HG02610 (cell line): ENCODE measurements around the gene MRPS34.
"Not testable (repeated sequence)": the region's sequence is repeated elsewhere in the genome, so short reads cannot be mapped to it uniquely, and the experiment has no call there.

Experiments
- ATAC-seq: cut with Tn5 transposase; IDR thresholded peaks from one replicate; pipeline ENCODE4 v1.9.1; 2021; ENCODE audit warnings: mild to moderate bottlenecking, moderate library complexity; ENCODE audit not compliant: unreplicated experiment

Gene MRPS34

GRCh38 chr16:1757714-1758461, 15.0 kb downstream of the MRPS34 start:
- no peak for ATAC-seq

GRCh38 chr16:1754204-1754603, 18.7 kb downstream of the MRPS34 start:
- ATAC-seq = no peak

- ATAC-seq = no peak
These were observed 20.1 kb downstream of the MRPS34 start for GRCh38 chr16:1752853-1753252.

DNA sequence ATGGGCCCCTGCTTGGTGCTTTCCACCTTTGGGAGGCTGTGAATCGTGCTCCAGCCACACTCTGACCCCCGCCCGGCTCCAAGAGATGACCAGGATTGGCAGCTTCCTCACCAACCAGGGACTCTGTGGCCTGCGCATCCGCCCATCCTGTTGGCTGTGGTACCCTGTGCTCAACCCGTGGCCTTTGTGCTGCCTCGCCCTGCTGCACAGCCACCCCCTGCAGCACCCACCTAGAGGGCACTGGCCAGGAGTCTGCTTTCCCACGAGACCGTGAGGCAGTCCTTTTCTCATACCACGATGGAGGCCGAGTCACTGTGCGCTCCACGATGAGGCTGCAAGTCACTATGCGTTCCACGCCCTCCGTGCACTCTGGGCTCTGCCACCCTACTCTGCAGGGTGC, 21.0 kb downstream of the MRPS34 start:
- no peak for ATAC-seq

DNA sequence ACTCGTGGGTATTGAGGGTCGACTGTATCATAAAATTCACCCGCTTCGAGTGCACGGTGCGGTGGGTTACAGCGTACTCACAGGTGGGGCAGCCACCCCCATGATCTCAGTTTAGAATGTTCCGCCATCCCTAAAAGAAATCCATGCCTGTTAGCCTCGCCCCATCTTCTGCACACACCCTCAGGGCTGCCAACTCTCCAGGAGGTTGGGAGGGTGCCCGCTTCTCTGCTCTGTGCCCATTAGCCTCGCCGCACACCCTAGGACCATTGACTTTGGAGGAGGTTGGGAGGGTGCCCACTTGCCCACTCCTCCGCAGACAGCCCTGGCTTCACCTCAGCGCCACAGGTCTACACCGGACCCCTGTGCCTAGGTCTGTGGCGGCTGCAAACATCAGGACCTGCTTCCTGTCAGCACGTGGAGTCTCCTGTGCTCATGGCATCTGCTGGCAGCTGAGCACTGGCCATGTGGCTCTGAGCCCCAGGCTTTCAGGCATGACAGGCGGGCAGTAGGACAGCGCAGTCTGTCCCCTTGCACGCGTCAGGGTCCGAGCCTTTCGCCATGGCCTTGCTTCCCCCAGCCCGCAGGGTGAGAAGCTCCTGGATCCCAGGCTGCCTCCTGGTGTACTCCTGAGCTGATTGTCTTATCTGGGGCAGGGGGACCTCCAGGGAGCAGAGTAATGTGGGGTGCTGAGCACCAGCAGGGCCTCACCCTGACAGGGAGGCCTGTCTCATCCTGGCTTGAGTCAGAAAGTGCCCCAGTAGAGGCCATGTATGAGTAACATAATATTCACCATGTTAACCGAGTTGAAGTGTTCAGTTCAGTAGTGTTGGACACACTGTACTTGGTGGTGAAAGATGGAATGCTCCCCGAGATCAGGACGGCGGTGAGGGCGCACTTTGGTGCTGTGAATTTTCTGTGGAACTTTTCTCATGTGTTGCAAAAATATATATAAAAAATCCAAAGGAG, 23.5 kb downstream of the MRPS34 start:
- no peak for ATAC-seq

GRCh38 chr16:1747934-1748333, 25.0 kb downstream of the MRPS34 start:
- ATAC-seq = no peak

DNA sequence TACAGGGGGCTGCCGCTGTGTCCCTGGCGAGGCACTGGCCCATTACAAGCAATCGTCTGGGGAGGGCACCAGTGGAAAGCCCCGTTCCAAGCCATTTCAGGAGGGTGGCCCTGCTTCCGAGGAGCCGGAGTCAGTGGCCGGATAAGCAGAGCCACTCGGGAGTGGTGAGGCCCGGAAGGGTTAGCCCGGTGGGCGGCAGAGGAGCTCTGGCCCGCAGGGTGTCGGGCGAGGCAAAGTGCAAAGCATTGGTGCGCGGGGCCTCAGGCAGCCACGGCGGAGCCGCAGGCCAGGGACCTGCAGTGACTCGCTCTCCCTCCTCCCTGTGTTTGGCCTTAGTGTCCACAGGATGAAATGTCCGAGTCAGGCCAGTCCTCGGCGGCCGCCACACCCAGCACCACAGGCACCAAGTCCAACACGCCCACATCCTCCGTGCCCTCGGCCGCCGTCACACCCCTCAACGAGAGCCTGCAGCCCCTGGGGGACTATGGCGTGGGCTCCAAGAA, 26.2 kb downstream of the MRPS34 start:
- ATAC-seq = no peak

GRCh38 chr16:1745900-1746692, 26.8 kb downstream of the MRPS34 start:
- ATAC-seq = no peak

DNA sequence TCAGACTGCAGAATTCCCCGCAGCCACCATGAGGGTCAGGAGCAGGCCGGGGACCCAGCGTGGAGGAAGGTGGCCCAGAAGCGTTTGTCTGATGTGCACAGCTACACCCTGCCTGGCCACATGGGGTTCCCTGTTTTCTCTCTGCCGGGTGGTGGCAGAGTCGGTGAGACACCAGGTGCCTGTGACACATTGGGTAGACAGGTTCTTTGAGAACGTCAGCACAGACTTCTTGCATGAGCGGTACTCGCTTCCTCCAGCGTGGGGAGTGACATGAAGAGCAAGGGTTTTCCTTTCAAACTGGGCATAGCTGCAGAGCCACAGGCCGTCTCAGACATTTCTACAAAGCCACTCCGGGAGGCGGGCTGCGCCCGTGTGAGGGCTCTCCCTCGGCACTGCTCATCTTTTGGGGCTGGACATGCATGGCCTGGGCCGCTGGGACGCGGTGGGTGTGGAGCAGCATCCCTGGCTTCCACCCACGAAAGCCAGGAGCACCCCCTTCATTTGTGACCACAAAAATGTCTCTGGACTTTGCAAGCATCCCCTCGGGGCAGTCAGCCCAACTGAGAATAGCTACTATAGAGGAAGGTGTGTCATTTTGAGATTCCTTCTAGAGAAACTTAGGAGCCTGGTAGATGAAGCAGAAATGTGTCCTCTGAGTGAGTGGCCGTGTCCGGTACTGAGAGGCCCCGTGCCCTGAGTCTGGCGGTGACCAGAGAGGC, 27.6 kb downstream of the MRPS34 start:
- ATAC-seq = no peak

DNA sequence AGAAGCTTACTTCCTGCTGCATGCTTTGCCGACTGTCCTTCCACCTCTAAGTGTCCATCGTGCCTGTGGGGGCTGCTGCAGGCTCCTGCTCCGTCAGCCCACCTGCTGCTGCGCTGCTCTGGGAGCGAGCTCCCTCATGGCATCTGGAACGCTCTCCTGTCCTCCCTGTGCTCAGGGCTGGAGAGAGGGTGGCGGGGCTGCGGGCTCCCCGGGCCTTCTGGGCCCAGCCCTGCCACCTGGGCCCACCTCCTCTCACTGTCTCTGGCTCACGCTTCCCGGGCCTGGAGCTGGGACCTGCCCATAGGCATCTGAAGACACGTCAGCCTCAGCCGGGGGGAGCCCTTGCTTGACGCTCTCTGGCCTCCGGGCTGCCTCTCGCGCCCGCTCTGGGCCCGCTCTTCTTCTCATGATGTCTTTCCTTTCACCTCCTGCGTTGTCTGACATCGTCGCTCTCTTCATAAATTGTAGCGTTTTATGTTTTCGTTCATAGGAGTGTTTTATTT, 28.5 kb downstream of the MRPS34 start:
- ATAC-seq = no peak

GRCh38 chr16:1743376-1744337, 29.3 kb downstream of the MRPS34 start:
- no peak for ATAC-seq

- ATAC-seq = no peak
These were observed 31.3 kb downstream of the MRPS34 start for GRCh38 chr16:1741553-1742165.

- no peak for ATAC-seq
These were observed 32.0 kb downstream of the MRPS34 start for GRCh38 chr16:1740781-1741490.

GRCh38 chr16:1740234-1740633, 32.7 kb downstream of the MRPS34 start:
- no peak for ATAC-seq

- ATAC-seq = no peak
These were observed 38.1 kb downstream of the MRPS34 start for GRCh38 chr16:1734816-1735215.

DNA sequence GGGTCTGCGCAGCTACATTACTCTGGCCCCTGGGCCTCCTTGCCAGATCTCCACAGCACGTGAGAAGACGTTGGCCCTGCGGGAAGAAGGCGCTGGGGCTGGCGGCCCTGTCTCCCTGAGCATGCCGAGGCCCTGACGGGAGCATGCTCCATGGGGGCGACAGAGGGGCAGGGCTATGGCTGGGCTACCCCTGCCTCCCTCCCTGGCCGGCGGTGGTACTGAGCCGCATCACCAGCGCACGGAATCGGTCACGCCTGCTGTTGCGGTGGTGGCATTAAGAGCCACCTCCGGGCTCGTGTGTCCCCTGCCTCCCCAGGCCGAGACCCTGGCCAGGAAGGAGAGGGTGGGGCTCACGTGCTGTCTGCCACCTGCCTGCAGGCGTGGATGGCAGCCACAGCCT, 38.8 kb downstream of the MRPS34 start:
- no peak for ATAC-seq

GRCh38 chr16:1732551-1732987, 40.4 kb downstream of the MRPS34 start:
- ATAC-seq = not testable (repeated sequence)

DNA sequence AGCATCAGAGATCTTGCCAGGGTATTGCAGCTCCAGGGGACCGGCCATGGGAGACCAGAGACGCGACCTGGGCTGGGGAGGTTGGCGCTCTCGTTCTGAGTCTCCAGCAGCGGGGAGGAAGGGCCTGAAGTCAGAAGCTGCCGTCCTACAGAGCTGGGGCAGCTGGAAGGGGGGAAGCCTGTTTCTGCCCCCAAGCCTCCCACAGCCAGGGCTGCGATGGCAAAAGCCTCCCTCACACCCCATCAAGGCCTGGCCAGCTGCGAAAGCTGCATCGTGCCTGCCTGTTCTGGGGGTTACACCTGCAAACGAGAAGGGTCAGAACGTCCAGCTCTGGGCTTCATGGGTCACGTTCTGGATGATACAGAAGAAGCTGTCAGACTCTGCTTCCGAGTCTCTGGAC, 40.9 kb downstream of the MRPS34 start:
- no peak for ATAC-seq
